ENCODE measurements around the gene MAGEF1. TPM values are rescaled to one million over a fixed set of nuclear protein-coding genes. Genes with fewer than 3 reads are reported as not detected.

Gene MAGEF1
- total RNA-seq, 3 donors from 2014 or later (not counting 1 experiment from before 2014, with no cell fraction given): 8.1 to 12.6 (median 11.4) TPM

DNA sequence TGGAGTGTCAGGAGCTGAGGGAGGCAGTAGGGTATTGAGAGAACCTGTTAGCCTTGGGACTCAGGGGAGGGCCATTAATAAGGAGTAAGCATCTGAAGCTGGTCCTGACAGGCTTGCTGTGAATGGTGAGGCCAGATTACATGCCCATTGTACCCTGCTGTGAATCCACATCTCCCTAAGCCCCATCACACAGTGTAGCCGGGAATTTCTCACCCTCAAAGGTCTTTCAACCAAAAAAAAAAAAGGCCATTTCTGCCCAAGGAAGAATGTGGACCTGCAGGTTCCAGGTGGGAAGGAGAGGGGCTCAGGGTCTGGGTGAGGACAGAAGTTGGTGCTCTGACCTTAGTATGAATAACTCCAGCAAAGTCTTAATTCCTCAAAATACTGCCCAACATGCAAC lies 37.2 kb downstream of the MAGEF1 start:
- Histone ChIP-seq H3K36me3 (ENCODE audit: control insufficient read depth, insufficient read depth, low read length) (no peaks in the 10 kb centered on the region), H3K4me3 (ENCODE audit: low read length) (no peak overlapping the region), H3K27ac (ENCODE audit: low read length) (no peak overlapping the region), H3K4me1 (ENCODE audit: control insufficient read depth, insufficient read depth, low read length) (peaks cover 23% of the 10 kb centered on the region), H3K27me3 (ENCODE audit: control insufficient read depth, insufficient read depth, low read length) (no peaks in the 10 kb centered on the region), H3K9me3 (ENCODE audit: control insufficient read depth, insufficient read depth, low read length) (no peaks in the 10 kb centered on the region)
- Mint-ChIP-seq H3K27me3 (ENCODE audit: low read depth in 2 of 2) (peaks cover 0 to 27% of the 10 kb centered on the region in 2 donors), H3K9me3 (no peaks in the 10 kb centered on the region), H3K27ac (no peak overlapping the region), H3K4me3 (no peak overlapping the region), H3K4me1 (peaks cover 0 to 10% of the 10 kb centered on the region in 2 donors), H3K36me3 (no peaks in the 10 kb centered on the region)
- TF ChIP-seq, protein P1, sequence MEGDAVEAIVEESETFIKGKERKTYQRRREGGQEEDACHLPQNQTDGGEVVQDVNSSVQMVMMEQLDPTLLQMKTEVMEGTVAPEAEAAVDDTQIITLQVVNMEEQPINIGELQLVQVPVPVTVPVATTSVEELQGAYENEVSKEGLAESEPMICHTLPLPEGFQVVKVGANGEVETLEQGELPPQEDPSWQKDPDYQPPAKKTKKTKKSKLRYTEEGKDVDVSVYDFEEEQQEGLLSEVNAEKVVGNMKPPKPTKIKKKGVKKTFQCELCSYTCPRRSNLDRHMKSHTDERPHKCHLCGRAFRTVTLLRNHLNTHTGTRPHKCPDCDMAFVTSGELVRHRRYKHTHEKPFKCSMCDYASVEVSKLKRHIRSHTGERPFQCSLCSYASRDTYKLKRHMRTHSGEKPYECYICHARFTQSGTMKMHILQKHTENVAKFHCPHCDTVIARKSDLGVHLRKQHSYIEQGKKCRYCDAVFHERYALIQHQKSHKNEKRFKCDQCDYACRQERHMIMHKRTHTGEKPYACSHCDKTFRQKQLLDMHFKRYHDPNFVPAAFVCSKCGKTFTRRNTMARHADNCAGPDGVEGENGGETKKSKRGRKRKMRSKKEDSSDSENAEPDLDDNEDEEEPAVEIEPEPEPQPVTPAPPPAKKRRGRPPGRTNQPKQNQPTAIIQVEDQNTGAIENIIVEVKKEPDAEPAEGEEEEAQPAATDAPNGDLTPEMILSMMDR (IDR thresholded peaks at IDR 0.05): no peak
- DNase-seq: no peak
- no peak for ATAC-seq
- WGBS (ENCODE audit: insufficient coverage): no CpG with 5 or more reads among the region's 1 CpG
- intact Hi-C loops (cut with micrococcal nuclease): no loop called here

DNA sequence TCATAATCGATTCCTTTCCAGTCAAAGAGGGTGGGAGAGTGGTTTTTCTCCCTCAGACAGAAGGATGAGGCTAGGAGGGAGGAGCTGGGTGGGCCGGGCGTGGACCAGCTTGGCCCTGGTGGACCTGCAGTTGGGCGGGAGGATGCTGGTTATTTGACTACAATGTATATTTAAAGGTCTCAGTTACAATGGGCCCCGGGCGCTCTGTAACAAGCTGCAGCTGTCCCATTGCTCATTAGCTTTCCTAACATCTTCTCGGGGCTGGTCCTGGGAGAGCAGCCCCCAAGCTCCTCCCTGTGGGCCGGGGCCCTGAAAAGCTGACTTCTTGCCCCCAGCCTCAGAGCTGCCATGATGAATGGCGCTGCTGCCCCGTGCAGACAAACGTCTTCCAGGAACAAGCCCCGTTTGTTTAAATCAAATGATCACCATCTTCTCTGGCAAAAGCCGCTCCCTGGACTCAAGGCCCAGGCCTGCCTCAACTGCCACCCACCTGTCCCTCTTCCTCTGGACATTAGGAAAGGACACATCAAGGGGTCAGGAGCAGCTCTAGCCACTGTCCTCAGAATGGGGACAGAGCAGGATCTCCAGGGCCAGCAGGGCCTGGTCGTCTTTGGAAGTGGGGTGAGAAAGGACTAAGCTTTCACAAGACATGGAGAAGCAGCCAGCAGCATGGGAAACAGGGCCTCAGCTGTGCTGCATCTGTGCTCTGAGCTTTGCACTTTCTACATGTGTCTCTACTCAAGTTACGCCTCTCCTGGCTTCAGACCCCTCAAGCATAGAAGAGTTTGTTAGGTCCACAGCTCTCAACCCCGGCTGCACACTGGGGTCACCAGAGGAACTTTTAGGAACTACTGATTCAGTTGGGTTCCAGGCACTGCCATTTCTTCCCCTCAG lies 38.6 kb downstream of the MAGEF1 start:
- H3K36me3 ChIP-seq (ENCODE audit: control insufficient read depth, insufficient read depth, low read length): no peaks in the 10 kb centered on the region
- 92% methylated on average over 16 of the region's 16 CpGs for WGBS (ENCODE audit: insufficient coverage)
- H3K36me3 Mint-ChIP-seq: no peaks in the 10 kb centered on the region
- H3K27ac ChIP-seq (ENCODE audit: low read length): no peak overlapping the region
- TF ChIP-seq, protein P1 (IDR thresholded peaks at IDR 0.05): no peak
- no peak overlapping the region for H3K4me3 Mint-ChIP-seq
- no peaks in the 10 kb centered on the region for H3K9me3 ChIP-seq (ENCODE audit: control insufficient read depth, insufficient read depth, low read length)
- DNase-seq (no peak), ATAC-seq (no peak)
- H3K27ac Mint-ChIP-seq: no peak overlapping the region
- H3K27me3 ChIP-seq (ENCODE audit: control insufficient read depth, insufficient read depth, low read length): no peaks in the 10 kb centered on the region
- no peaks in the 10 kb centered on the region for H3K9me3 Mint-ChIP-seq
- no peak overlapping the region for H3K4me3 ChIP-seq (ENCODE audit: low read length)
- H3K27me3 Mint-ChIP-seq (ENCODE audit: low read depth in 2 of 2): peaks cover 0 to 27% of the 10 kb centered on the region in 2 donors
- intact Hi-C loops (cut with micrococcal nuclease): no loop called here
- H3K4me1 Mint-ChIP-seq: peaks cover 0 to 10% of the 10 kb centered on the region in 2 donors
- H3K4me1 ChIP-seq (ENCODE audit: control insufficient read depth, insufficient read depth, low read length): peaks cover 12% of the 10 kb centered on the region

DNA sequence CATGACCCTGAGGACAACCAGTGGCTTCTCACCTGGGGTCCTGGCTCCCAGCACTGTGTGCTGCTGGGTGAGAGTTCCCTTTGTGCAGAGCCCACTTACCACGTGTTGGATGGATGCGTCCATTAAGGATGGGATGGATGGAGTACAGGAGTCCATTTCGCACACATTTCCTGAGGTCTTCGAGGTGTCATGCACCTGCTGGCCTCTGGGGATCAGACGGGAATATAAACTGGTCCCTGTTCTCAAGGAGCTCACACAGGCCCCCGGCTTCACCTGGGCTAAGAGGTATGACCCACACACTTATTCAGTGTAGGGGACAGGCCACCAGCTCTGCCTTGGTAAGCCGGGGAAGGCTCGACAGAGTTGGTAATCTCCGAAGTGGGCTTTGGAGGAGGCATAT lies 39.5 kb downstream of the MAGEF1 start:
- Histone ChIP-seq H3K4me3 (ENCODE audit: low read length) (no peak overlapping the region), H3K27me3 (ENCODE audit: control insufficient read depth, insufficient read depth, low read length) (no peaks in the 10 kb centered on the region), H3K4me1 (ENCODE audit: control insufficient read depth, insufficient read depth, low read length) (peaks cover 4% of the 10 kb centered on the region), H3K36me3 (ENCODE audit: control insufficient read depth, insufficient read depth, low read length) (no peaks in the 10 kb centered on the region), H3K9me3 (ENCODE audit: control insufficient read depth, insufficient read depth, low read length) (no peaks in the 10 kb centered on the region), H3K27ac (ENCODE audit: low read length) (no peak overlapping the region)
- Mint-ChIP-seq H3K4me3 (no peak overlapping the region), H3K36me3 (no peaks in the 10 kb centered on the region), H3K4me1 (peaks cover 0 to 10% of the 10 kb centered on the region in 2 donors), H3K27me3 (ENCODE audit: low read depth in 2 of 2) (peaks cover 0 to 32% of the 10 kb centered on the region in 2 donors), H3K9me3 (no peaks in the 10 kb centered on the region), H3K27ac (no peak overlapping the region)
- intact Hi-C loops (cut with micrococcal nuclease): no loop called here
- DNase-seq: no peak
- no peak for ATAC-seq
- TF ChIP-seq, protein P1 (IDR thresholded peaks at IDR 0.05): no peak
- WGBS (ENCODE audit: insufficient coverage): 90% methylated on average over 9 of the region's 9 CpGs
